Heart left ventricle (tissue), 16 donors: ENCODE data around the gene MAK. TPM values are rescaled to one million over a fixed set of nuclear protein-coding genes. Genes with fewer than 3 reads are reported as not detected.
"Not testable (repeated sequence)": the region's sequence is repeated elsewhere in the genome, so short reads cannot be mapped to it uniquely, and the experiment has no call there.

Source experiments
- ATAC-seq, 4 donors: fragments of 200-7000 bp; cut with Tn5 transposase; one replicate each; pipeline ENCODE4 v1.9.1; 2020 to 2022; ENCODE audit warnings: moderate library complexity in 4 of 4, mild to moderate bottlenecking in 3 of 4, moderate number of reproducible peaks in 1 of 4
- DNase-seq, 5 donors: peaks; one replicate each; pipeline ENCODE4 v3.0.0-alpha.2; 2020
- H3K27ac ChIP-seq, 12 donors: fragments of 200-600 bp; sonication (generic) in 4 of 12; one replicate each; pipeline versions ENCODE4 v1.5.0 to v1.8.0; 2016 to 2022; ENCODE audit warnings: mild to moderate bottlenecking in 2 of 12
- H3K27me3 ChIP-seq, 9 donors: fragments of 200-600 bp; sonication (generic) in 2 of 9; one replicate each; pipeline versions ENCODE4 v1.5.1 to v1.8.0; 2016 to 2022; ENCODE audit warnings: mild to moderate bottlenecking in 3 of 9
- H3K36me3 ChIP-seq, 9 donors: fragments of 200-600 bp; sonication (generic) in 2 of 9; one replicate each; pipeline versions ENCODE4 v1.5.0 to v1.8.0; 2018 to 2022; ENCODE audit warnings: mild to moderate bottlenecking in 2 of 9
- H3K4me1 ChIP-seq, 12 donors: fragments of 200-600 bp; sonication (generic) in 4 of 12; one replicate each; pipeline versions ENCODE4 v1.5.0 to v1.8.0; 2016 to 2022; ENCODE audit warnings: mild to moderate bottlenecking in 3 of 12
- H3K4me3 ChIP-seq, 12 donors: fragments of 200-600 bp; sonication (generic) in 4 of 12; one replicate each; pipeline versions ENCODE4 v1.5.0 to v1.8.0; 2017 to 2022; ENCODE audit warnings: mild to moderate bottlenecking in 9 of 12, moderate library complexity in 4 of 12
- H3K9me3 ChIP-seq, 12 donors: fragments of 200-600 bp; sonication (generic) in 4 of 12; one replicate each; pipeline versions ENCODE4 v1.5.0 to v1.8.0; 2016 to 2022; ENCODE audit warnings: mild to moderate bottlenecking in 1 of 12
- POLR2A ChIP-seq, 2 donors: fragments of 450-650 bp; IDR thresholded peaks; one replicate each; pipeline ENCODE4 v1.6.1; 2017; ENCODE audit warnings: antibody characterized with exemption in 2 of 2, mild to moderate bottlenecking in 2 of 2, moderate library complexity in 2 of 2
- WGBS, 4 donors: extraction: QIAGEN DNeasy Blood & Tissue Kit in 2 of 4; methylation state at CpG; one replicate each; pipeline versions ENCODE4 v1.1.5 to v1.1.7; 2013 to 2018; 5-methylcytosine and 5-hydroxymethylcytosine counted together
- intact Hi-C, 10 donors: fragments of 100-400 bp; cut with DNase I; formaldehyde crosslinking; loops; one replicate each; pipeline versions ENCODE4 v1.11.1 to v1.14.2; 2022
- polyA plus RNA-seq, 2 donors: library from polyadenylated mRNA; stranded (reverse); fragments of 200-250 nt; gene quantifications; one replicate each; pipeline ENCODE4 v1.2.3, GENCODE V29; 2013
- total RNA-seq, 9 donors: library from RNA; depleted of rRNA in 2 of 9; stranded (reverse); fragments of >200 nt in 2 of 9; fragmentation: NEBNext Ultra II Directional in 3 of 9; extraction: Animal tissue kit (Norgen Biotek cat#: 25700) in 3 of 9; gene quantifications; one replicate each; pipeline versions ENCODE4 v1.1.0 to v1.2.4, GENCODE V29; 2016 to 2023
- TF ChIP-seq, protein P1 (sequence below), 12 donors: fragments of 200-600 bp; sonication (generic) in 4 of 12; IDR thresholded peaks; one replicate each; pipeline versions ENCODE4 v1.5.0 to v1.8.0; 2018 to 2022; ENCODE audit warnings: antibody characterized with exemption in 12 of 12, mild to moderate bottlenecking in 5 of 12
- donor health status: ischemic (EF 13 %, LVEDD 7.1; RV severe dilation, severe dysfunction).
- donor health status: healthy with polysubstance abuse.
- donor health status: DM: no; HTN: yes; CAD: no.
- donor health status: DM: no; HTN: no; CAD: no.
- donor health status: ischemic (EF 25% LVEDD 6.9; RV normal size, moderate dysfunction).
- donor health status: ischemic (EF 25% LVEDD 5.7; RV mildly dilated, moderate dysfunction).
- donor health status: healthy.
- donor health status: DM: yes; HTN: yes; CAD: no.
- donor health status: ischemic (EF 35%, LVEDD 5.7; RV mildly dilated, moderate dysfunction).
- donor health status: nonischemic (EF 11% LVEDD 7.7; RV severe dilation, severe dysfunction).
- donor health status: DM: yes; HTN: yes; CAD: no.
- donor health status: PGD.
- donor health status: ischemic (EF 29% LVEDD 5.4; RV normal size, mild dysfunction).
- donor health status: nonischemic (EF 23%, LVEDD 6.1; RV moderate dilation, normal function).

Gene MAK
- total and polyA plus RNA-seq, 11 donors, result 0.04 to 0.36 (median 0.15) TPM; not detected in 5

DNA sequence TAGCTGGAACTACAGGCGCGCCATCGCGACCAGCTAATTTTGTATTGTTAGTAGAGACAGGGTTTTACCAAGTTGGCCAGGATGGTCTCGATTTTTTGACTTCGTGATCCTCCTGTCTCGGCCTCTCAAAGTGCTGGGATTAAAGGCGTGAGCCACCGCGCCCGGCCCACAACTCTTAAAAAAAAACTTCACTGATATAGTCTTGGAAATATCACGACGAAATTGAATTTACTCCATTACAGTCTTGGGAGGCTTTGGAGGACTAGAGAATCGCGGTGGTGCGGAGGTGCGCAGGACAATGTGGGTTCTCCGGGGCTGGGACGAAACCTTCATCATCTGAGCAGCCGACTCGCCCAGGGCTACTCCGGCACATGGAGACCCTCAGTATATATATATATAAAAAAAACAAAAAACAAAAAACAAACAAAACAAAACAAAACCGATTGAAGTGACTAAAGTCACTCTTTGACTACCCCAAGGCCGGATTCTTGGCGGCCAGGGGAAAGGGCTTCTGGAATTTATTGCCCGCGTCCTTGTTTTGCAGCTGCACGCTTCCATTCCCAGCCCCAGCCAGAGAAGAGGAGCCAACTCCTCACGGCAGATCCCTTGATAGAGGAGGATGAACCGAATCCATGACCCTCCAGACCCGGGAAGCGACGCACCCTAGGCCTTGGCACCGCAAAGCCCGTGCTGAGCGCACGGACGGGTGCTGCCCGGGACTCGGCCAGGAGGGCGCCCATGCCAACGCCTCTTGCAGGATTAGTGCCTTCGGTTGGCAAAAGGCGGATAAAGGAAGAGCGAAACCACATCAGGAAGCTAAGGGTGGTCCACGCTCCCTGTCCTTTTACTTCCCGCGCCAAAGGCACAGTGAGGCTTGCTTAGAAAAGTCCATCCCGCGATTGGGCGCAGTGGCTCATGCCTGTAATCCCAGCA is 45.2 kb upstream of the MAK start:
- Histone ChIP-seq H3K4me3 (peak overlapping the region in 3 of 12 donors; percentile 2 to 18 (median 15)), H3K27me3 (peaks cover 25 to 93% (median 65%) of the 10 kb centered on the region in 9 donors)
- TF ChIP-seq, protein P1, sequence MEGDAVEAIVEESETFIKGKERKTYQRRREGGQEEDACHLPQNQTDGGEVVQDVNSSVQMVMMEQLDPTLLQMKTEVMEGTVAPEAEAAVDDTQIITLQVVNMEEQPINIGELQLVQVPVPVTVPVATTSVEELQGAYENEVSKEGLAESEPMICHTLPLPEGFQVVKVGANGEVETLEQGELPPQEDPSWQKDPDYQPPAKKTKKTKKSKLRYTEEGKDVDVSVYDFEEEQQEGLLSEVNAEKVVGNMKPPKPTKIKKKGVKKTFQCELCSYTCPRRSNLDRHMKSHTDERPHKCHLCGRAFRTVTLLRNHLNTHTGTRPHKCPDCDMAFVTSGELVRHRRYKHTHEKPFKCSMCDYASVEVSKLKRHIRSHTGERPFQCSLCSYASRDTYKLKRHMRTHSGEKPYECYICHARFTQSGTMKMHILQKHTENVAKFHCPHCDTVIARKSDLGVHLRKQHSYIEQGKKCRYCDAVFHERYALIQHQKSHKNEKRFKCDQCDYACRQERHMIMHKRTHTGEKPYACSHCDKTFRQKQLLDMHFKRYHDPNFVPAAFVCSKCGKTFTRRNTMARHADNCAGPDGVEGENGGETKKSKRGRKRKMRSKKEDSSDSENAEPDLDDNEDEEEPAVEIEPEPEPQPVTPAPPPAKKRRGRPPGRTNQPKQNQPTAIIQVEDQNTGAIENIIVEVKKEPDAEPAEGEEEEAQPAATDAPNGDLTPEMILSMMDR (IDR thresholded peaks at IDR 0.05), result no peak
- no peak for TF ChIP-seq POLR2A (IDR thresholded peaks at IDR 0.05)

DNA sequence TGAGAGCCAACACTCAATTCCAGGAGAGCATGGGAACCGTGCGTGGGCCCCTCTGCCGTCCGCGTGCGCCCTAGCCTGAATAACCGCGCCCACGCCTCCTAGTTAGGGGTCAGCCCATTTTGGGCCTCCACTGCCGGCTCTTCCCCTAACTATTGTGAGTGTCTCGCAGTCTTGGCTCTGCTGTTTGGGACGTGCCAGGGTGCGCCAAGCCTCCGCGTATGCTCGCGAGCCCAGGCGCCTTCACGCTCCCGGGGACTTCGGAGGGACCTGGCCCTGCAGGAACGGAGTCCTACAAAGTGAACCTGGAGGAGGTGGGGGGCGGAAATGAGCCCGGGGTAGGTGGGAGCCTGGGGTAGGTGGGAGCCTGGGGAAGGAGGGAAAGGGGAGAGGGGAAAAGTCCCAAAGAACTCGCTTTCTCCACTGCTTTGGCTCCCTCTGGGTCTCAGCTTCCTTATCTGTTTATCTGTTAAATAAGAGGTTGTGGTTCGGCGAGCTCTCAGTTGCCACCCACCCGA is 44.4 kb upstream of the MAK start:
- Histone ChIP-seq H3K4me1 (peaks cover 0 to 35% (median 9%) of the 10 kb centered on the region in 12 donors), H3K36me3 (no peaks in the 10 kb centered on the region), H3K27me3 (peaks cover 25 to 94% (median 65%) of the 10 kb centered on the region in 9 donors), H3K27ac (no peak overlapping the region), H3K4me3 (no peak overlapping the region), H3K9me3 (no peaks in the 10 kb centered on the region)
- DNase-seq (no peak), ATAC-seq (peak in 1 of 4 donors; percentile 39)
- intact Hi-C loops, result no loop called here
- WGBS, 4 donors, result 3 to 11% (median 4%) methylated on average over 19 to 28 of the region's 28 CpGs
- no peak for TF ChIP-seq POLR2A (IDR thresholded peaks at IDR 0.05)
- TF ChIP-seq, protein P1 (IDR thresholded peaks at IDR 0.05), result no peak

More for the DNA sequence above, 45.2 kb upstream of the MAK start:
- DNase-seq (no peak), ATAC-seq (no peak)
- Histone ChIP-seq H3K27ac (no peak overlapping the region), H3K4me1 (peaks cover 0 to 35% (median 9%) of the 10 kb centered on the region in 12 donors), H3K36me3 (no peaks in the 10 kb centered on the region), H3K9me3 (no peaks in the 10 kb centered on the region)
- WGBS, 4 donors, result 7 to 13% (median 12%) methylated on average over 37 to 51 of the region's 51 CpGs
- intact Hi-C loops, result no loop called here

DNA sequence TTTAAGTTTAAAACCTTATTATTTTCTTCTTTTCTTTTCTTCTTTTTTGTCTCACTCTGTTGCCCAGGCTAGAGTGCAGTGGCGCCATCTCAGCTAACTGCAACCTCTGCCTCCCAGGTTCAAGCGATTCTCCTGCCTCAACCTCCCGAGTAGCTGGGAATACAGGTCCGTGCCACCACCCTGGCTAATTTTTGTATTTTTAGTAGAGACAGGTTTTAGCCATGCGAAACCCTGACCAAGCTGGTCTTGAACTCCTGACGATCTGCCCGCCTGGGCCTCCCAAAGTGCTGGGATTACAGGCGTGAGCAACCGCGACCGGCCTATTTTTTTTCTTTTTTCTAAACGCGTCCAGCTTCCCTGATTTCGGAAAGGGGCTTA is 43.9 kb upstream of the MAK start:
- ATAC-seq, H3K9me3 ChIP-seq, H3K27ac ChIP-seq, H3K4me3 ChIP-seq, intact Hi-C loops, H3K36me3 ChIP-seq, DNase-seq: not testable (repeated sequence)
- Histone ChIP-seq H3K27me3 (peaks cover 25 to 92% (median 65%) of the 10 kb centered on the region in 9 donors), H3K4me1 (peaks cover 0 to 34% (median 9%) of the 10 kb centered on the region in 12 donors)
- WGBS, 4 donors, result 16 to 23% (median 21%) methylated on average over 14 of the region's 14 CpGs

DNA sequence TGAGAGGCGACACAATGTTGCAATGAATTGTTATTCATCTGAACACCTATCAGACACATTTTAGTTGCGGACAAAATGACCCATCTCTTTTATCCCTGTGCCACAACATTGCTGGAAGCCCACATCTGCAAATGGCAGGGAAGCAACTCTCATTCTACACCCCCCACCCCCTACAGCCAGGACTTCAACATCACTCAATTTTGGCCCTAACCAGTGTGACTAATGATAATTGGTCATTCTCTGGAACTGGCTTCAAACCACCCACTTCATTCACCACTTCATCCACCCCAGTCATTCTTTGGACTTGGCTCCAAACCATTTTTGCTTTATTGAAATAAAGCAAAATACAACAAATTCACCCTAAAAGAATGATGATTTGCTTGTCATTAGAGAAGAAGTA is 42.0 kb upstream of the MAK start:
- Histone ChIP-seq H3K36me3 (no peaks in the 10 kb centered on the region), H3K4me1 (peaks cover 0 to 22% (median 8%) of the 10 kb centered on the region in 12 donors), H3K27me3 (peaks cover 15 to 82% (median 51%) of the 10 kb centered on the region in 9 donors), H3K9me3 (no peaks in the 10 kb centered on the region), H3K4me3 (no peak overlapping the region), H3K27ac (no peak overlapping the region)
- no peak for TF ChIP-seq POLR2A (IDR thresholded peaks at IDR 0.05)
- TF ChIP-seq, protein P1 (IDR thresholded peaks at IDR 0.05), result no peak
- 94 to 97% (median 95%) methylated on average over 2 of the region's 2 CpGs for WGBS, 4 donors
- ATAC-seq (no peak), DNase-seq (no peak)
- intact Hi-C loops, result no loop called here
